SU-DHL-6 (cell line): ENCODE data around the gene CRYAA.

ENCODE experiments used
- CTCF ChIP-seq: fragments of 200-600 bp; sonication (generic); IDR thresholded peaks from one replicate; pipeline ENCODE4 v1.5.1; 2017; ENCODE audit warnings: antibody characterized with exemption, mild to moderate bottlenecking, low read length, moderate library complexity; ENCODE audit not compliant: insufficient read depth, poor library complexity, severe bottlenecking
- EZH2phosphoT487 ChIP-seq: fragments of 200-600 bp; sonication (generic), shearing (Covaris generic); conservative IDR thresholded peaks from 2 replicates; pipeline ENCODE4 v1.6.1; 2018; ENCODE audit warnings: mild to moderate bottlenecking, antibody characterized with exemption, low read length, moderate library complexity, mixed read lengths

- TF ChIP-seq CTCF (no peak), EZH2phosphoT487 (no peak)
Measured at GRCh38 chr21:43209575-43210453, 41.0 kb downstream of the CRYAA start.
